H1 (cell line): ENCODE data around the gene ARFGAP3. TPM values are rescaled to one million over a fixed set of nuclear protein-coding genes. Genes with fewer than 3 reads are reported as not detected.

ENCODE experiments used
- CTCF ChIA-PET: fragments of 300-600 bp; sonication (Branson Sonifier 250); formaldehyde crosslinking; loops from one replicate; lab custom pipeline; 2021; ENCODE audit not compliant: partially characterized antibody; lab: Charles Lee
- POLR2A ChIA-PET: fragments of 300-600 bp; sonication (Branson Sonifier 250); formaldehyde crosslinking; loops from one replicate; lab custom pipeline; 2021; ENCODE audit warnings: inconsistent platforms; ENCODE audit not compliant: partially characterized antibody; lab: Charles Lee
- DNase-seq, 2 experiments: peaks; one replicate each; pipeline versions ENCODE4 v3.0.0 to v3.0.0-alpha.2; 2010 to 2022; ENCODE audit warnings: low spot score in 2 of 2, low read depth in 1 of 2, mixed read lengths in 1 of 2
- FAIRE-seq: peaks from 2 replicates; lab custom pipeline; 2011; peaks lifted over from hg19 to GRCh38; lab: Jason Lieb, UNC
- H2AFZ ChIP-seq: 2 replicates; pipeline ENCODE4 v1.8.1; 2012; ENCODE audit warnings: low read length, inconsistent platforms
- H2AK5ac ChIP-seq: 2 replicates; pipeline ENCODE4 v1.6.1; 2013; ENCODE audit warnings: low read depth, low read length
- H2BK120ac ChIP-seq: replicated peaks from 2 replicates; pipeline ENCODE3; 2013; ENCODE audit warnings: low read depth, low read length, inconsistent platforms
- H2BK12ac ChIP-seq: 2 replicates; pipeline ENCODE4 v1.6.1; 2013; ENCODE audit warnings: low read depth, low read length
- H2BK15ac ChIP-seq: 2 replicates; pipeline ENCODE4 v1.6.1; 2013; ENCODE audit warnings: low read length
- H2BK20ac ChIP-seq: 2 replicates; pipeline ENCODE4 v1.6.1; 2013; ENCODE audit warnings: low read length
- H2BK5ac ChIP-seq: 2 replicates; pipeline ENCODE4 v1.6.1; 2013; ENCODE audit warnings: low read depth, low read length
- H3K14ac ChIP-seq: 2 replicates; pipeline ENCODE4 v1.6.1; 2013; ENCODE audit warnings: inconsistent platforms; ENCODE audit not compliant: insufficient read length
- H3K18ac ChIP-seq: 2 replicates; pipeline ENCODE4 v1.6.1; 2013; ENCODE audit warnings: low read length; ENCODE audit errors: extremely low read depth
- H3K23ac ChIP-seq: 2 replicates; pipeline ENCODE4 v1.6.1; 2013; ENCODE audit warnings: inconsistent platforms; ENCODE audit not compliant: insufficient read length
- H3K23me2 ChIP-seq: 2 replicates; pipeline ENCODE4 v1.6.1; 2013; ENCODE audit warnings: low read depth, low read length
- H3K27ac ChIP-seq: 2 replicates; pipeline ENCODE4 v1.6.1; 2011; ENCODE audit warnings: low read depth, low read length, inconsistent platforms
- H3K27me3 ChIP-seq, 4 experiments: replicated peaks in 1 of 4; 1 replicate in 1 of 4; 2 replicates in 3 of 4; pipeline versions ENCODE4 v1.6.1 to v1.8.1; 2011 to 2013; ENCODE audit warnings: low read length in 3 of 4, mild to moderate bottlenecking in 3 of 4, inconsistent platforms in 2 of 4, mixed read lengths in 2 of 4, moderate library complexity in 1 of 4; ENCODE audit not compliant: control insufficient read depth in 3 of 4, insufficient read depth in 3 of 4; ENCODE audit errors: extremely low read depth in 1 of 4
- H3K36me3 ChIP-seq, 4 experiments: 2 replicates each; pipeline versions ENCODE4 v1.6.1 to v1.8.1; 2011 to 2013; ENCODE audit warnings: mild to moderate bottlenecking in 4 of 4, low read length in 3 of 4, moderate library complexity in 2 of 4, control low read depth in 1 of 4, inconsistent platforms in 1 of 4; ENCODE audit not compliant: insufficient read depth in 4 of 4, control insufficient read depth in 2 of 4
- H3K4ac ChIP-seq: replicated peaks from 2 replicates; pipeline ENCODE3; 2013; ENCODE audit warnings: low read length, low read depth, mixed read lengths, inconsistent platforms; ENCODE audit not compliant: insufficient read length
- H3K4me1 ChIP-seq, 4 experiments: replicated peaks in 1 of 4; 1 replicate in 1 of 4; 2 replicates in 3 of 4; pipeline versions ENCODE4 v1.6.1 to v1.8.1; 2011 to 2013; ENCODE audit warnings: low read length in 3 of 4, inconsistent platforms in 2 of 4, mixed read lengths in 1 of 4; ENCODE audit not compliant: insufficient read depth in 4 of 4, control insufficient read depth in 3 of 4
- H3K4me2 ChIP-seq, 2 experiments: 2 replicates each; pipeline versions ENCODE4 v1.6.1 to v1.8.1; 2011 to 2013; ENCODE audit warnings: low read depth in 2 of 2, low read length in 2 of 2, control low read depth in 1 of 2, inconsistent platforms in 1 of 2, mild to moderate bottlenecking in 1 of 2; ENCODE audit not compliant: insufficient read depth in 1 of 2
- H3K4me3 ChIP-seq, 4 experiments: fragments of 200-600, 300-600 bp in 1 of 4; sonication (generic), shearing (Covaris generic), sonication (Bioruptor Twin) in 1 of 4; 2 replicates each; pipeline versions ENCODE4 v1.5.1 to v1.8.1; 2011 to 2016; ENCODE audit warnings: low read length in 4 of 4, low read depth in 3 of 4, control low read depth in 2 of 4, inconsistent platforms in 2 of 4, mild to moderate bottlenecking in 2 of 4, mixed read lengths in 1 of 4, moderate library complexity in 1 of 4; ENCODE audit not compliant: insufficient read depth in 2 of 4; ENCODE audit errors: extremely low read depth in 1 of 4
- H3K56ac ChIP-seq: replicated peaks from 2 replicates; pipeline ENCODE3; 2013; ENCODE audit warnings: low read depth, mild to moderate bottlenecking, mixed read lengths, low read length, inconsistent platforms; ENCODE audit not compliant: insufficient read length
- H3K79me1 ChIP-seq: 2 replicates; pipeline ENCODE4 v1.6.1; 2013; ENCODE audit warnings: low read depth, low read length, control low read depth
- H3K79me2 ChIP-seq, 2 experiments: 2 replicates each; pipeline versions ENCODE4 v1.6.1 to v1.8.1; 2012 to 2013; ENCODE audit warnings: low read length in 2 of 2, mild to moderate bottlenecking in 2 of 2, inconsistent platforms in 1 of 2; ENCODE audit not compliant: insufficient read depth in 2 of 2, control insufficient read depth in 1 of 2
- H3K9ac ChIP-seq, 4 experiments: replicated peaks in 1 of 4; 1 replicate in 1 of 4; 2 replicates in 3 of 4; pipeline versions ENCODE4 v1.6.1 to v1.8.1; 2011 to 2013; ENCODE audit warnings: low read depth in 3 of 4, low read length in 3 of 4, control low read depth in 2 of 4, mild to moderate bottlenecking in 2 of 4, moderate library complexity in 2 of 4, inconsistent platforms in 1 of 4; ENCODE audit errors: extremely low read depth in 1 of 4
- H3K9me3 ChIP-seq, 2 experiments: 2 replicates each; pipeline versions ENCODE4 v1.6.1 to v1.8.1; 2012 to 2013; ENCODE audit warnings: mild to moderate bottlenecking in 2 of 2, moderate library complexity in 2 of 2, control low read depth in 1 of 2, inconsistent platforms in 1 of 2, low read depth in 1 of 2, low read length in 1 of 2, mixed read lengths in 1 of 2; ENCODE audit not compliant: insufficient read depth in 2 of 2
- H4K20me1 ChIP-seq, 2 experiments: replicated peaks in 1 of 2; 2 replicates each; pipeline versions ENCODE3 to v1.8.1; 2011 to 2013; ENCODE audit warnings: inconsistent platforms in 2 of 2, low read length in 2 of 2, mild to moderate bottlenecking in 1 of 2; ENCODE audit not compliant: insufficient read depth in 2 of 2, control insufficient read depth in 1 of 2
- H4K5ac ChIP-seq: 2 replicates; pipeline ENCODE4 v1.6.1; 2013; ENCODE audit warnings: low read length, low read depth, mixed read lengths, inconsistent platforms; ENCODE audit not compliant: insufficient read length
- H4K8ac ChIP-seq: 2 replicates; pipeline ENCODE4 v1.8.0; 2013; ENCODE audit warnings: mild to moderate bottlenecking, moderate library complexity, low read length, inconsistent platforms; ENCODE audit not compliant: insufficient read depth; ENCODE audit errors: extremely low read depth
- H4K91ac ChIP-seq: replicated peaks from 2 replicates; pipeline ENCODE3; 2013; ENCODE audit warnings: low read length, mixed read lengths, inconsistent platforms; ENCODE audit not compliant: insufficient read length
- CHD1 ChIP-seq: IDR thresholded peaks from 2 replicates; pipeline ENCODE4 v1.6.1; 2012; ENCODE audit warnings: low read depth, low read length, improper control_type of control experiment
- CTBP2 ChIP-seq: IDR thresholded peaks from 2 replicates; pipeline ENCODE4 v1.7.0; 2011; ENCODE audit warnings: borderline replicate concordance, mild to moderate bottlenecking, moderate library complexity, mixed read lengths, low read length; ENCODE audit not compliant: insufficient read depth, insufficient read length
- SIX5 ChIP-seq: IDR thresholded peaks from 2 replicates; pipeline ENCODE4 v1.6.1; 2011; ENCODE audit warnings: mild to moderate bottlenecking, low read depth, low read length
- TEAD4 ChIP-seq: IDR thresholded peaks from 2 replicates; pipeline ENCODE4 v1.6.1; 2012; ENCODE audit warnings: low read depth, low read length, inconsistent platforms, mixed read lengths
- WGBS, 2 experiments: shearing (Covaris generic) in 1 of 2; methylation state at CpG; one replicate each; pipeline versions ENCODE4 v1.1.6 to v1.1.7; 2013 to 2015; ENCODE audit warnings: low lambda C conversion rate in 2 of 2, mixed read lengths in 2 of 2, inconsistent platforms in 1 of 2, low coverage in 1 of 2, missing lambda C conversion rate in 1 of 2; ENCODE audit not compliant: insufficient replicate concordance in 2 of 2, insufficient coverage in 1 of 2, insufficient read length in 1 of 2; ENCODE audit errors: extremely low coverage in 1 of 2, missing lambda C conversion rate in 1 of 2; 5-methylcytosine and 5-hydroxymethylcytosine counted together
- polyA plus RNA-seq, 7 experiments: library from polyadenylated mRNA; depleted of rRNA in 3 of 7; stranded (reverse) in 5 of 7; unstranded in 2 of 7; fragments of >200 nt in 5 of 7; fragments of 200-250 nt in 2 of 7; gene quantifications; 1 replicate in 5 of 7; 2 replicates in 1 of 7; 4 replicates in 1 of 7; pipeline versions ENCODE4 v1.2.1 to v1.2.3, GENCODE V29; 2011 to 2013; ENCODE audit warnings: missing spikeins in 2 of 7, mixed read lengths in 2 of 7
- total RNA-seq: library from RNA; stranded (reverse); fragmentation: NEBNext Ultra II Directional; extraction: Animal tissue kit (Norgen Biotek cat#: 25700); gene quantifications from 2 replicates; pipeline ENCODE4 v1.2.1, GENCODE V29; 2021
- TF ChIP-seq, protein P1 (sequence below): IDR thresholded peaks from 2 replicates; pipeline ENCODE4 v1.6.1; 2012; ENCODE audit warnings: inconsistent platforms
- TF ChIP-seq, protein P2 (sequence below), 3 experiments: IDR thresholded peaks; 1 replicate in 2 of 3; 2 replicates in 1 of 3; pipeline versions ENCODE4 v1.5.1 to v1.6.1; 2011; ENCODE audit warnings: low read length in 3 of 3, mild to moderate bottlenecking in 3 of 3, inconsistent platforms in 2 of 3, low read depth in 1 of 3, moderate library complexity in 1 of 3; ENCODE audit not compliant: insufficient read depth in 1 of 3; ENCODE audit errors: control extremely low read depth in 1 of 3
- TF ChIP-seq, protein P3 (sequence below): IDR thresholded peaks from 2 replicates; pipeline ENCODE4 v1.6.1; 2012; ENCODE audit warnings: low read length, inconsistent platforms

Gene ARFGAP3
- total and polyA plus RNA-seq, 2 of the 8 experiments (the other 6 are each of a cell fraction or from before 2014, with no cell fraction given) = 9.7 to 16.0 TPM

DNA sequence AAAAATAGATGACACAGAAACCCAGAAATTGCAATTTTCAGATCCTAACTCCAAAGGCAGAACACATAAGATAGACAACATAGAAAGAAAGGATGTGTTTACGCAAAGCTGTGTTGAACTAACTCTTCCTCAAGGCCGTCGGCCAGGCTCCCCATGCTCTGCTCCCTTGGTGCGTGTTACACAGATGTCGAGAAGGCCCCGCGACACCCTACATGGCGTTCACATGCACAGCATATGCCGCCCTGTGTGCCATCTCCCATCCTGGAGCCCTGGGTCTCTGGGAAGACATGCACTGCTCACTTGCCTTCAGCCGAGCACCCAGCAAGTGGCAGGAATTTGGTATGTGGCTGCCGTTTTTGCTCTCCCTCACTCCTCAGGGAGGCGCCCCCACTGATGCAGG is 47.0 kb upstream of the ARFGAP3 start:
- POLR2A ChIA-PET = interaction anchor here (0.9 to 1.4 kb wide), 4 partner anchors 10 to 112 kb away, joined by 3 to 4 read pairs (median 4); no protein-coding TSS in a partner anchor
- DNase-seq (no peak), FAIRE-seq (no peak)
- Histone ChIP-seq H3K4me3 (no peak overlapping the region), H2BK12ac (no peak overlapping the region), H3K9ac (no peak overlapping the region), H4K5ac (no peak overlapping the region), H3K79me1 (peaks cover 29% of the 10 kb centered on the region), H2BK5ac (no peak overlapping the region), H4K20me1 (peaks cover 8 to 20% of the 10 kb centered on the region in 2 experiments), H3K14ac (no peak overlapping the region), H4K91ac (no peak overlapping the region), H3K79me2 (peaks cover 0 to 29% of the 10 kb centered on the region in 2 experiments; a peak in 1 of 4 replicates), H3K56ac (no peak overlapping the region), H2BK15ac (no peak overlapping the region), H4K8ac (0 out of 2 replicates have a peak overlapping the region, but pooled peaks have one; percentile 0), H3K4ac (no peak overlapping the region), H3K23ac (no peak overlapping the region), H2BK20ac (no peak overlapping the region), H3K36me3 (peaks cover 0 to 7% (median 0%) of the 10 kb centered on the region in 4 experiments; a peak in 3 of 8 replicates), H2AFZ (no peak overlapping the region), H2AK5ac (no peak overlapping the region), H3K18ac (no peak overlapping the region), H3K27me3 (no peaks in the 10 kb centered on the region), H3K4me2 (no peak overlapping the region), H2BK120ac (no peak overlapping the region), H3K27ac (no peak overlapping the region), H3K23me2 (no peaks in the 10 kb centered on the region), H3K9me3 (no peaks in the 10 kb centered on the region), H3K4me1 (peaks cover 0 to 13% (median 6%) of the 10 kb centered on the region in 4 experiments; a peak in 5 of 7 replicates)
- 87% methylated on average over 12 of the region's 12 CpGs; no CpG with 5 or more reads in 1 of the 2 experiments for WGBS, 2 experiments
- CTCF ChIA-PET = interaction anchor here (0.7 to 6.5 kb wide), 16 partner anchors 10 to 223 kb away, joined by 3 to 38 read pairs (median 6); no protein-coding TSS in a partner anchor
- TF ChIP-seq, protein P1, sequence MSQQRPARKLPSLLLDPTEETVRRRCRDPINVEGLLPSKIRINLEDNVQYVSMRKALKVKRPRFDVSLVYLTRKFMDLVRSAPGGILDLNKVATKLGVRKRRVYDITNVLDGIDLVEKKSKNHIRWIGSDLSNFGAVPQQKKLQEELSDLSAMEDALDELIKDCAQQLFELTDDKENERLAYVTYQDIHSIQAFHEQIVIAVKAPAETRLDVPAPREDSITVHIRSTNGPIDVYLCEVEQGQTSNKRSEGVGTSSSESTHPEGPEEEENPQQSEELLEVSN = no peak
- TF ChIP-seq SIX5 (no peak), CHD1 (no peak), TEAD4 (0 out of 2 replicates have a peak, but pooled peaks have one; percentile 27), CTBP2 (no peak)
- TF ChIP-seq, protein P2, sequence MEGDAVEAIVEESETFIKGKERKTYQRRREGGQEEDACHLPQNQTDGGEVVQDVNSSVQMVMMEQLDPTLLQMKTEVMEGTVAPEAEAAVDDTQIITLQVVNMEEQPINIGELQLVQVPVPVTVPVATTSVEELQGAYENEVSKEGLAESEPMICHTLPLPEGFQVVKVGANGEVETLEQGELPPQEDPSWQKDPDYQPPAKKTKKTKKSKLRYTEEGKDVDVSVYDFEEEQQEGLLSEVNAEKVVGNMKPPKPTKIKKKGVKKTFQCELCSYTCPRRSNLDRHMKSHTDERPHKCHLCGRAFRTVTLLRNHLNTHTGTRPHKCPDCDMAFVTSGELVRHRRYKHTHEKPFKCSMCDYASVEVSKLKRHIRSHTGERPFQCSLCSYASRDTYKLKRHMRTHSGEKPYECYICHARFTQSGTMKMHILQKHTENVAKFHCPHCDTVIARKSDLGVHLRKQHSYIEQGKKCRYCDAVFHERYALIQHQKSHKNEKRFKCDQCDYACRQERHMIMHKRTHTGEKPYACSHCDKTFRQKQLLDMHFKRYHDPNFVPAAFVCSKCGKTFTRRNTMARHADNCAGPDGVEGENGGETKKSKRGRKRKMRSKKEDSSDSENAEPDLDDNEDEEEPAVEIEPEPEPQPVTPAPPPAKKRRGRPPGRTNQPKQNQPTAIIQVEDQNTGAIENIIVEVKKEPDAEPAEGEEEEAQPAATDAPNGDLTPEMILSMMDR (IDR thresholded peaks at IDR 0.05; ENCODE audit: control extremely low read depth in 1 of 3, insufficient read depth in 1 of 3, low read depth in 1 of 3, low read length in 3 of 3) = peak in 1 of 3 experiments; percentile 6; a peak in 1 of 4 replicates
- TF ChIP-seq, protein P3, sequence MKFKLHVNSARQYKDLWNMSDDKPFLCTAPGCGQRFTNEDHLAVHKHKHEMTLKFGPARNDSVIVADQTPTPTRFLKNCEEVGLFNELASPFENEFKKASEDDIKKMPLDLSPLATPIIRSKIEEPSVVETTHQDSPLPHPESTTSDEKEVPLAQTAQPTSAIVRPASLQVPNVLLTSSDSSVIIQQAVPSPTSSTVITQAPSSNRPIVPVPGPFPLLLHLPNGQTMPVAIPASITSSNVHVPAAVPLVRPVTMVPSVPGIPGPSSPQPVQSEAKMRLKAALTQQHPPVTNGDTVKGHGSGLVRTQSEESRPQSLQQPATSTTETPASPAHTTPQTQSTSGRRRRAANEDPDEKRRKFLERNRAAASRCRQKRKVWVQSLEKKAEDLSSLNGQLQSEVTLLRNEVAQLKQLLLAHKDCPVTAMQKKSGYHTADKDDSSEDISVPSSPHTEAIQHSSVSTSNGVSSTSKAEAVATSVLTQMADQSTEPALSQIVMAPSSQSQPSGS = no peak
